Fibroblast of the conjunctiva (primary cell): ENCODE measurements around the gene LSM3.
"Not testable (repeated sequence)": the region's sequence is repeated elsewhere in the genome, so short reads cannot be mapped to it uniquely, and the experiment has no call there.

Experiments
- DNase-seq: peaks from one replicate; pipeline ENCODE4 v3.0.0-alpha.2; 2010; ENCODE audit warnings: low read depth

Gene LSM3

GRCh38 chr3:14222457-14222856, 43.8 kb downstream of the LSM3 start:
- DNase-seq, result no peak

GRCh38 chr3:14222900-14223594, 44.4 kb downstream of the LSM3 start:
- no peak for DNase-seq

- no peak for DNase-seq
These were observed 45.0 kb downstream of the LSM3 start for GRCh38 chr3:14223595-14223994.

- DNase-seq, result no peak
These were observed 46.3 kb downstream of the LSM3 start for GRCh38 chr3:14224895-14225294.

- DNase-seq, result no peak
These were observed 46.8 kb downstream of the LSM3 start for GRCh38 chr3:14225421-14225820.

GRCh38 chr3:14226351-14226750, 47.7 kb downstream of the LSM3 start:
- DNase-seq, result not testable (repeated sequence)

GRCh38 chr3:14227856-14228255, 49.2 kb downstream of the LSM3 start:
- no peak for DNase-seq

GRCh38 chr3:14228681-14229470, 50.3 kb downstream of the LSM3 start:
- no peak for DNase-seq

GRCh38 chr3:14229695-14230094, 51.1 kb downstream of the LSM3 start:
- DNase-seq, result not testable (repeated sequence)

- DNase-seq, result no peak
These were observed 52.1 kb downstream of the LSM3 start for GRCh38 chr3:14230729-14231128.

GRCh38 chr3:14231145-14231990, 52.8 kb downstream of the LSM3 start:
- DNase-seq, result no peak

GRCh38 chr3:14231998-14232501, 53.4 kb downstream of the LSM3 start:
- DNase-seq, result no peak

- DNase-seq, result no peak
These were observed 55.8 kb downstream of the LSM3 start for GRCh38 chr3:14234251-14235002.

GRCh38 chr3:14235003-14235911, 56.6 kb downstream of the LSM3 start:
- DNase-seq, result no peak

- no peak for DNase-seq
These were observed 57.3 kb downstream of the LSM3 start for GRCh38 chr3:14235912-14236295.

GRCh38 chr3:14236902-14237301, 58.3 kb downstream of the LSM3 start:
- DNase-seq, result no peak

- DNase-seq, result no peak
These were observed 58.8 kb downstream of the LSM3 start for GRCh38 chr3:14237457-14237856.

- no peak for DNase-seq
These were observed 59.7 kb downstream of the LSM3 start for GRCh38 chr3:14238356-14238755.

- DNase-seq, result no peak
These were observed 60.3 kb downstream of the LSM3 start for GRCh38 chr3:14238930-14239329.

- no peak for DNase-seq
These were observed 61.3 kb downstream of the LSM3 start for GRCh38 chr3:14239940-14240339.

- no peak for DNase-seq
These were observed 61.7 kb downstream of the LSM3 start for GRCh38 chr3:14240366-14240765.
